ENCODE results near the gene LIPG. TPM values are rescaled to one million over a fixed set of nuclear protein-coding genes. Genes with fewer than 3 reads are reported as not detected.

The LIPG gene
- total RNA-seq, 4 donors from 2014 or later = 8.0 TPM; not detected in 3

- no peak overlapping the region for H3K4me3 ChIP-seq
- H3K27ac ChIP-seq = no peak overlapping the region
- H3K36me3 ChIP-seq = no peaks in the 10 kb centered on the region
- intact Hi-C loops (cut with DNase I; ENCODE audit: low total_unique reads) = no loop called here
- TF ChIP-seq CTCF (IDR thresholded peaks at IDR 0.05) = no peak
- no peak for TF ChIP-seq POLR2A (IDR thresholded peaks at IDR 0.05)
- no peaks in the 10 kb centered on the region for H3K9me3 ChIP-seq
- no peaks in the 10 kb centered on the region for H3K27me3 ChIP-seq
- H3K4me1 ChIP-seq = no peaks in the 10 kb centered on the region
- no peak for DNase-seq
Measured at GRCh38 chr18:49617865-49618264, 56.0 kb downstream of the LIPG start.

- TF ChIP-seq CTCF (IDR thresholded peaks at IDR 0.05) (no peak), POLR2A (IDR thresholded peaks at IDR 0.05) (no peak)
- Histone ChIP-seq H3K27me3 (no peaks in the 10 kb centered on the region), H3K9me3 (no peaks in the 10 kb centered on the region), H3K27ac (no peak overlapping the region), H3K4me3 (no peak overlapping the region), H3K4me1 (no peaks in the 10 kb centered on the region), H3K36me3 (no peaks in the 10 kb centered on the region)
- intact Hi-C loops (cut with DNase I; ENCODE audit: low total_unique reads) = no loop called here
- DNase-seq = no peak
Measured at GRCh38 chr18:49618742-49619681, 57.2 kb downstream of the LIPG start.

GRCh38 chr18:49619801-49620200 is 57.9 kb downstream of the LIPG start:
- no peak for DNase-seq
- intact Hi-C loops (cut with DNase I; ENCODE audit: low total_unique reads) = no loop called here
- no peak overlapping the region for H3K27ac ChIP-seq
- H3K27me3 ChIP-seq = no peaks in the 10 kb centered on the region
- no peaks in the 10 kb centered on the region for H3K36me3 ChIP-seq
- H3K4me3 ChIP-seq = no peak overlapping the region
- TF ChIP-seq CTCF (IDR thresholded peaks at IDR 0.05) (no peak), POLR2A (IDR thresholded peaks at IDR 0.05) (no peak)
- no peaks in the 10 kb centered on the region for H3K9me3 ChIP-seq
- no peaks in the 10 kb centered on the region for H3K4me1 ChIP-seq

- H3K9me3 ChIP-seq = no peaks in the 10 kb centered on the region
- H3K27ac ChIP-seq = no peak overlapping the region
- H3K4me3 ChIP-seq = no peak overlapping the region
- no peaks in the 10 kb centered on the region for H3K4me1 ChIP-seq
- no peaks in the 10 kb centered on the region for H3K27me3 ChIP-seq
- intact Hi-C loops (cut with DNase I; ENCODE audit: low total_unique reads) = no loop called here
- DNase-seq = no peak
- TF ChIP-seq POLR2A (IDR thresholded peaks at IDR 0.05) (no peak), CTCF (IDR thresholded peaks at IDR 0.05) (no peak)
- H3K36me3 ChIP-seq = no peaks in the 10 kb centered on the region
Measured at GRCh38 chr18:49621301-49621700, 59.4 kb downstream of the LIPG start.

- H3K4me3 ChIP-seq = no peak overlapping the region
- no peak for DNase-seq
- no peaks in the 10 kb centered on the region for H3K27me3 ChIP-seq
- intact Hi-C loops (cut with DNase I; ENCODE audit: low total_unique reads) = no loop called here
- H3K9me3 ChIP-seq = no peaks in the 10 kb centered on the region
- H3K36me3 ChIP-seq = no peaks in the 10 kb centered on the region
- H3K4me1 ChIP-seq = no peaks in the 10 kb centered on the region
- no peak overlapping the region for H3K27ac ChIP-seq
- TF ChIP-seq CTCF (IDR thresholded peaks at IDR 0.05) (no peak), POLR2A (IDR thresholded peaks at IDR 0.05) (no peak)
Measured at GRCh38 chr18:49621717-49622351, 60.0 kb downstream of the LIPG start.
